ENCODE measurements around the gene KIAA0753. TPM values are rescaled to one million over a fixed set of nuclear protein-coding genes. Genes with fewer than 3 reads are reported as not detected.

The KIAA0753 gene
- total and polyA plus RNA-seq, 9 of the 15 experiments (the other 6 are each of a cell fraction or from before 2014, with no cell fraction given) = 2.0 to 9.0 (median 6.9) TPM

- TF ChIP-seq, protein P1, sequence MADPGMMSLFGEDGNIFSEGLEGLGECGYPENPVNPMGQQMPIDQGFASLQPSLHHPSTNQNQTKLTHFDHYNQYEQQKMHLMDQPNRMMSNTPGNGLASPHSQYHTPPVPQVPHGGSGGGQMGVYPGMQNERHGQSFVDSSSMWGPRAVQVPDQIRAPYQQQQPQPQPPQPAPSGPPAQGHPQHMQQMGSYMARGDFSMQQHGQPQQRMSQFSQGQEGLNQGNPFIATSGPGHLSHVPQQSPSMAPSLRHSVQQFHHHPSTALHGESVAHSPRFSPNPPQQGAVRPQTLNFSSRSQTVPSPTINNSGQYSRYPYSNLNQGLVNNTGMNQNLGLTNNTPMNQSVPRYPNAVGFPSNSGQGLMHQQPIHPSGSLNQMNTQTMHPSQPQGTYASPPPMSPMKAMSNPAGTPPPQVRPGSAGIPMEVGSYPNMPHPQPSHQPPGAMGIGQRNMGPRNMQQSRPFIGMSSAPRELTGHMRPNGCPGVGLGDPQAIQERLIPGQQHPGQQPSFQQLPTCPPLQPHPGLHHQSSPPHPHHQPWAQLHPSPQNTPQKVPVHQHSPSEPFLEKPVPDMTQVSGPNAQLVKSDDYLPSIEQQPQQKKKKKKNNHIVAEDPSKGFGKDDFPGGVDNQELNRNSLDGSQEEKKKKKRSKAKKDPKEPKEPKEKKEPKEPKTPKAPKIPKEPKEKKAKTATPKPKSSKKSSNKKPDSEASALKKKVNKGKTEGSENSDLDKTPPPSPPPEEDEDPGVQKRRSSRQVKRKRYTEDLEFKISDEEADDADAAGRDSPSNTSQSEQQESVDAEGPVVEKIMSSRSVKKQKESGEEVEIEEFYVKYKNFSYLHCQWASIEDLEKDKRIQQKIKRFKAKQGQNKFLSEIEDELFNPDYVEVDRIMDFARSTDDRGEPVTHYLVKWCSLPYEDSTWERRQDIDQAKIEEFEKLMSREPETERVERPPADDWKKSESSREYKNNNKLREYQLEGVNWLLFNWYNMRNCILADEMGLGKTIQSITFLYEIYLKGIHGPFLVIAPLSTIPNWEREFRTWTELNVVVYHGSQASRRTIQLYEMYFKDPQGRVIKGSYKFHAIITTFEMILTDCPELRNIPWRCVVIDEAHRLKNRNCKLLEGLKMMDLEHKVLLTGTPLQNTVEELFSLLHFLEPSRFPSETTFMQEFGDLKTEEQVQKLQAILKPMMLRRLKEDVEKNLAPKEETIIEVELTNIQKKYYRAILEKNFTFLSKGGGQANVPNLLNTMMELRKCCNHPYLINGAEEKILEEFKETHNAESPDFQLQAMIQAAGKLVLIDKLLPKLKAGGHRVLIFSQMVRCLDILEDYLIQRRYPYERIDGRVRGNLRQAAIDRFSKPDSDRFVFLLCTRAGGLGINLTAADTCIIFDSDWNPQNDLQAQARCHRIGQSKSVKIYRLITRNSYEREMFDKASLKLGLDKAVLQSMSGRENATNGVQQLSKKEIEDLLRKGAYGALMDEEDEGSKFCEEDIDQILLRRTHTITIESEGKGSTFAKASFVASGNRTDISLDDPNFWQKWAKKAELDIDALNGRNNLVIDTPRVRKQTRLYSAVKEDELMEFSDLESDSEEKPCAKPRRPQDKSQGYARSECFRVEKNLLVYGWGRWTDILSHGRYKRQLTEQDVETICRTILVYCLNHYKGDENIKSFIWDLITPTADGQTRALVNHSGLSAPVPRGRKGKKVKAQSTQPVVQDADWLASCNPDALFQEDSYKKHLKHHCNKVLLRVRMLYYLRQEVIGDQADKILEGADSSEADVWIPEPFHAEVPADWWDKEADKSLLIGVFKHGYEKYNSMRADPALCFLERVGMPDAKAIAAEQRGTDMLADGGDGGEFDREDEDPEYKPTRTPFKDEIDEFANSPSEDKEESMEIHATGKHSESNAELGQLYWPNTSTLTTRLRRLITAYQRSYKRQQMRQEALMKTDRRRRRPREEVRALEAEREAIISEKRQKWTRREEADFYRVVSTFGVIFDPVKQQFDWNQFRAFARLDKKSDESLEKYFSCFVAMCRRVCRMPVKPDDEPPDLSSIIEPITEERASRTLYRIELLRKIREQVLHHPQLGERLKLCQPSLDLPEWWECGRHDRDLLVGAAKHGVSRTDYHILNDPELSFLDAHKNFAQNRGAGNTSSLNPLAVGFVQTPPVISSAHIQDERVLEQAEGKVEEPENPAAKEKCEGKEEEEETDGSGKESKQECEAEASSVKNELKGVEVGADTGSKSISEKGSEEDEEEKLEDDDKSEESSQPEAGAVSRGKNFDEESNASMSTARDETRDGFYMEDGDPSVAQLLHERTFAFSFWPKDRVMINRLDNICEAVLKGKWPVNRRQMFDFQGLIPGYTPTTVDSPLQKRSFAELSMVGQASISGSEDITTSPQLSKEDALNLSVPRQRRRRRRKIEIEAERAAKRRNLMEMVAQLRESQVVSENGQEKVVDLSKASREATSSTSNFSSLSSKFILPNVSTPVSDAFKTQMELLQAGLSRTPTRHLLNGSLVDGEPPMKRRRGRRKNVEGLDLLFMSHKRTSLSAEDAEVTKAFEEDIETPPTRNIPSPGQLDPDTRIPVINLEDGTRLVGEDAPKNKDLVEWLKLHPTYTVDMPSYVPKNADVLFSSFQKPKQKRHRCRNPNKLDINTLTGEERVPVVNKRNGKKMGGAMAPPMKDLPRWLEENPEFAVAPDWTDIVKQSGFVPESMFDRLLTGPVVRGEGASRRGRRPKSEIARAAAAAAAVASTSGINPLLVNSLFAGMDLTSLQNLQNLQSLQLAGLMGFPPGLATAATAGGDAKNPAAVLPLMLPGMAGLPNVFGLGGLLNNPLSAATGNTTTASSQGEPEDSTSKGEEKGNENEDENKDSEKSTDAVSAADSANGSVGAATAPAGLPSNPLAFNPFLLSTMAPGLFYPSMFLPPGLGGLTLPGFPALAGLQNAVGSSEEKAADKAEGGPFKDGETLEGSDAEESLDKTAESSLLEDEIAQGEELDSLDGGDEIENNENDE (IDR thresholded peaks at IDR 0.05; ENCODE audit: low read depth, low read length) = no peak
- TF ChIP-seq RB1 (IDR thresholded peaks at IDR 0.05; ENCODE audit: low read depth) = no peak
Measured at GRCh38 chr17:6591599-6592158, 48.8 kb downstream of the KIAA0753 start (continued).

Data from K562 (cell line).